ENCODE data around the gene AMBN. TPM values are rescaled to one million over a fixed set of nuclear protein-coding genes. Genes with fewer than 3 reads are reported as not detected.

The AMBN gene
- total and polyA plus RNA-seq, 2 experiments from 2014 or later = not detected

DNA sequence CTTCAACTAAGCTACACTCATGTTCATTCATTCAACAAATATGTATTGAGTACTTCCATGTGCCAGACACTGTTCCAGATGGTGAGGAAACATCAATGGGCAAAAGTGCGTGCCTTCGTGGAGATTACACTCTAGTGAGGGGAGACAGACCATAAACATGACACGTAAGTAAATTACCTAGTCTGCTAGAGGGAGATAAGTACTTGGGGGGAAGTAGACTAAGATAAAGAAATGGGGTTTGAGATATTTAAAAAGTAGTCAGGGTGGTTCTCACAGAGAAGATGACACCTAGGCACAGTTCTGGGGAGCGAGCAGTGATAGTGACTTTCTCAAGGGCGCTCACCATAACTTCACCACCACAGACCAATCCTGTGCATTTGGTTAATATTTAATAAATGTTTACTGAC, 62.6 kb downstream of the AMBN start (continued):
- TF ChIP-seq REST (IDR thresholded peaks at IDR 0.05; ENCODE audit: unreplicated experiment) = no peak
- no peak for TF ChIP-seq ZNF331 (CRISPR knock-in tag; IDR thresholded peaks at IDR 0.05; ENCODE audit: low read depth)
- no peak for TF ChIP-seq POLR2AphosphoS5 (IDR thresholded peaks at IDR 0.05; ENCODE audit: low read depth)
- TF ChIP-seq JUNB (IDR thresholded peaks at IDR 0.05; ENCODE audit: unreplicated experiment) = no peak
- no peak for TF ChIP-seq EZH2phosphoT487 (IDR thresholded peaks at IDR 0.05; ENCODE audit: unreplicated experiment)
- TF ChIP-seq, protein P1, sequence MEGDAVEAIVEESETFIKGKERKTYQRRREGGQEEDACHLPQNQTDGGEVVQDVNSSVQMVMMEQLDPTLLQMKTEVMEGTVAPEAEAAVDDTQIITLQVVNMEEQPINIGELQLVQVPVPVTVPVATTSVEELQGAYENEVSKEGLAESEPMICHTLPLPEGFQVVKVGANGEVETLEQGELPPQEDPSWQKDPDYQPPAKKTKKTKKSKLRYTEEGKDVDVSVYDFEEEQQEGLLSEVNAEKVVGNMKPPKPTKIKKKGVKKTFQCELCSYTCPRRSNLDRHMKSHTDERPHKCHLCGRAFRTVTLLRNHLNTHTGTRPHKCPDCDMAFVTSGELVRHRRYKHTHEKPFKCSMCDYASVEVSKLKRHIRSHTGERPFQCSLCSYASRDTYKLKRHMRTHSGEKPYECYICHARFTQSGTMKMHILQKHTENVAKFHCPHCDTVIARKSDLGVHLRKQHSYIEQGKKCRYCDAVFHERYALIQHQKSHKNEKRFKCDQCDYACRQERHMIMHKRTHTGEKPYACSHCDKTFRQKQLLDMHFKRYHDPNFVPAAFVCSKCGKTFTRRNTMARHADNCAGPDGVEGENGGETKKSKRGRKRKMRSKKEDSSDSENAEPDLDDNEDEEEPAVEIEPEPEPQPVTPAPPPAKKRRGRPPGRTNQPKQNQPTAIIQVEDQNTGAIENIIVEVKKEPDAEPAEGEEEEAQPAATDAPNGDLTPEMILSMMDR (conservative IDR thresholded peaks at IDR 0.05; ENCODE audit: low read depth in 2 of 2) = no peak
- TF ChIP-seq CREB1 (CRISPR knock-in tag; IDR thresholded peaks at IDR 0.05; ENCODE audit: low read depth) = no peak

Other genes with a start within 250 kb of the AMBN start
- gene SMR3A, start 231.5 kb upstream of the AMBN start, total RNA-seq (2014; rRNA removed; shearing (Covaris generic)) = not detected in 2 replicates
- gene SMR3A, start 231.5 kb upstream of the AMBN start, polyA plus RNA-seq (2016; fragmentation: Nextera tagmentation; extraction: Ambion mirVana) = not detected in 2 replicates
- gene SMR3B, start 209.1 kb upstream of the AMBN start, total RNA-seq (2014; rRNA removed; shearing (Covaris generic)) = not detected in 2 replicates
- not detected in 2 replicates for gene SMR3B, start 209.1 kb upstream of the AMBN start, polyA plus RNA-seq (2016; fragmentation: Nextera tagmentation; extraction: Ambion mirVana)
- not detected in 2 replicates for gene OPRPN, start 194.3 kb upstream of the AMBN start, total RNA-seq (2014; rRNA removed; shearing (Covaris generic))
- not detected in 2 replicates for gene OPRPN, start 194.3 kb upstream of the AMBN start, polyA plus RNA-seq (2016; fragmentation: Nextera tagmentation; extraction: Ambion mirVana)
- not detected in 2 replicates for gene MUC7, start 120.1 kb upstream of the AMBN start, total RNA-seq (2014; rRNA removed; shearing (Covaris generic))
- not detected in 2 replicates for gene MUC7, start 120.1 kb upstream of the AMBN start, polyA plus RNA-seq (2016; fragmentation: Nextera tagmentation; extraction: Ambion mirVana)
- not detected in 2 replicates for gene AMTN, start 73.7 kb upstream of the AMBN start, total RNA-seq (2014; rRNA removed; shearing (Covaris generic))
- gene AMTN, start 73.7 kb upstream of the AMBN start, polyA plus RNA-seq (2016; fragmentation: Nextera tagmentation; extraction: Ambion mirVana) = not detected in 2 replicates
- not detected in 2 replicates for gene ENAM, start 36.5 kb downstream of the AMBN start, total RNA-seq (2014; rRNA removed; shearing (Covaris generic))
- not detected in 2 replicates for gene ENAM, start 36.5 kb downstream of the AMBN start, polyA plus RNA-seq (2016; fragmentation: Nextera tagmentation; extraction: Ambion mirVana)
- gene JCHAIN, start 74.3 kb downstream of the AMBN start, total RNA-seq (2014; rRNA removed; shearing (Covaris generic)) = not detected in 2 replicates
- gene JCHAIN, start 74.3 kb downstream of the AMBN start, polyA plus RNA-seq (2016; fragmentation: Nextera tagmentation; extraction: Ambion mirVana) = 0.23 and 0.52 TPM in 2 replicates
- 29.9 and 36.9 TPM in 2 replicates for gene UTP3, start 96.3 kb downstream of the AMBN start, total RNA-seq (2014; rRNA removed; shearing (Covaris generic))
- 44.3 and 45.3 TPM in 2 replicates for gene UTP3, start 96.3 kb downstream of the AMBN start, polyA plus RNA-seq (2016; fragmentation: Nextera tagmentation; extraction: Ambion mirVana)
- gene RUFY3, start 129.7 kb downstream of the AMBN start, total RNA-seq (2014; rRNA removed; shearing (Covaris generic)) = 26.6 and 29.2 TPM in 2 replicates
- gene RUFY3, start 129.7 kb downstream of the AMBN start, polyA plus RNA-seq (2016; fragmentation: Nextera tagmentation; extraction: Ambion mirVana) = 13.7 and 18.3 TPM in 2 replicates
- gene GRSF1, start 247.6 kb downstream of the AMBN start, total RNA-seq (2014; rRNA removed; shearing (Covaris generic)) = 101 and 108 TPM in 2 replicates
- gene GRSF1, start 247.6 kb downstream of the AMBN start, polyA plus RNA-seq (2016; fragmentation: Nextera tagmentation; extraction: Ambion mirVana) = 71.1 and 77.3 TPM in 2 replicates